MCF 10A (cell line): ENCODE measurements around the gene KLHL17. TPM values are rescaled to one million over a fixed set of nuclear protein-coding genes. Genes with fewer than 3 reads are reported as not detected.

Source experiments
- BruUV-seq: library from RNA; stranded (reverse); fragments of 400-500 nt; replicated peaks from 2 replicates; lab custom pipeline; 2021; lab: Mats Ljungman, UMichigan
- CTCF ChIA-PET: fragments of 300-600 bp; sonication (Branson Sonifier 250); formaldehyde crosslinking; extraction: SDS; loops from one replicate; lab custom pipeline; 2021; ENCODE audit warnings: antibody characterized with exemption, inconsistent platforms; lab: Yijun Ruan, JAX
- POLR2A ChIA-PET: fragments of 300-600, 350-650 bp; sonication (Branson Sonifier 250); formaldehyde crosslinking; extraction: SDS; loops from one replicate; lab custom pipeline; 2020; ENCODE audit warnings: antibody characterized with exemption, inconsistent platforms; lab: Yijun Ruan, JAX
- DNase-seq: peaks from one replicate; pipeline ENCODE4 v3.0.0-alpha.2; 2018; ENCODE audit not compliant: unreplicated experiment
- H3K27ac Mint-ChIP-seq: one replicate; pipeline ENCODE4 v1.8.0; 2022; ENCODE audit warnings: mild to moderate bottlenecking, low read depth, mixed read lengths; ENCODE audit not compliant: unreplicated experiment
- H3K27me3 Mint-ChIP-seq: one replicate; pipeline ENCODE4 v1.8.0; 2022; ENCODE audit warnings: mixed read lengths; ENCODE audit not compliant: insufficient read depth, unreplicated experiment
- H3K36me3 Mint-ChIP-seq: one replicate; pipeline ENCODE4 v1.8.0; 2022; ENCODE audit warnings: mild to moderate bottlenecking, moderate library complexity, mixed read lengths; ENCODE audit not compliant: insufficient read depth, unreplicated experiment
- H3K4me1 Mint-ChIP-seq: one replicate; pipeline ENCODE4 v1.8.0; 2022; ENCODE audit warnings: mixed read lengths; ENCODE audit not compliant: insufficient read depth, unreplicated experiment
- H3K4me3 Mint-ChIP-seq: one replicate; pipeline ENCODE4 v1.8.0; 2022; ENCODE audit warnings: mild to moderate bottlenecking, moderate library complexity, mixed read lengths; ENCODE audit not compliant: unreplicated experiment
- H3K9me3 Mint-ChIP-seq: one replicate; pipeline ENCODE4 v1.8.0; 2022; ENCODE audit warnings: mixed read lengths; ENCODE audit not compliant: unreplicated experiment
- intact Hi-C: fragments of 100-400 bp; cut with micrococcal nuclease; formaldehyde crosslinking; loops from 2 replicates; pipeline ENCODE4 v1.14.1; 2022
- total RNA-seq: library from RNA; stranded (reverse); gene quantifications from 2 replicates; pipeline ENCODE4 v1.2.3, GENCODE V29; 2022
- TF ChIP-seq, protein P1 (sequence below): fragments of 200-600 bp; IDR thresholded peaks from one replicate; pipeline ENCODE4 v1.8.0; 2022; ENCODE audit warnings: antibody characterized with exemption, mild to moderate bottlenecking; ENCODE audit not compliant: unreplicated experiment

The KLHL17 gene
- total RNA-seq, 1 experiment from 2014 or later: 15.1 TPM

DNA sequence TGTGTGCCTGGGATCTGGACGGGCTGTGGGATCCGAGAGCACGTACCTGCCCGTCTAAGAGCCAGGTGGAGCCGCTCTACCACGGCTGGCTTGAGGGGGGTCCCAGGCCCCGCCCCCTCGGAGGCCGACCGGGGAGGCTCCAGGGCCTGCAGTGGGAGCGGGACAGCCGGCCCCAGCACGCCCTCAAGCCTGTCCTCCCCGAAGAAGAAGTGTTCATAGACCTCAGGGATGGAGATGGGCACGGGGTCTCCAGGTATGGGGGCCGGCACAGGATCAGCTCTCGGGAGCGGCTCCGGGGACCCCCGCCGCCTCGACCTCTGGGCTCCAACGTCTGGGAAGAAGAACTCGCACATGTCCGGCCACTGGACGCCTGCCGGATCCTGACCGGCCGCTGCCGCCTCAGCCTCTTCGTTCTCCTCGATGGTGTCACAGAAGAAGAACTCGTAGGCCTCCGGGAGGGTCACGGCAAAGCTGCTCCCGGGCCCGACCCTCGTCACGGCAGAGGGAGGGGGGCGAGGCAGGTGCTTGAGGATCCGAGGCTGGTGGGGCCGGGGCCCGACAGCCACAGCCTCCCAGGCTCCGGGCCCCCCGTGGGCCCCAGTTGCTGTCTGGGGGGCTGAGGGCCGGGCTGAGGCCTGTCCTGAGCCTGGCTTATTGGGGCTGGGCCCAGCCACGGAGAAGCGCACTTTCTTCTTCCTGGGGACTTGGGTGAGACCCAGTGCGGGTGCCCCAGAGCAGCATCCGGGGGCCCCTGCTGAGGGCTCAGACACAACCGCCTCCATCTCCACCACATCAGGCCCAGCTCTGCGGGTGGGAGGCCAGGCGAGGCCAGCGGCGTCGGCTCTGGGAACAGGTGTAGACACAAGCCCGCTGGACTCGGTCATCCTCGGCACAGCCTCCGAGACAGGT is 18.7 kb downstream of the KLHL17 start:
- Mint-ChIP-seq H3K4me1 (peaks cover 6% of the 10 kb centered on the region), H3K4me3 (no peak overlapping the region), H3K27ac (no peak overlapping the region), H3K27me3 (peaks cover 18% of the 10 kb centered on the region), H3K9me3 (no peaks in the 10 kb centered on the region), H3K36me3 (peaks cover 6% of the 10 kb centered on the region)
- ChIA-PET CTCF (no interaction called here), POLR2A (interaction anchor here (0.6 to 1.0 kb wide), 2 partner anchors 11 to 237 kb away, joined by 3 read pairs; no protein-coding TSS in a partner anchor)
- intact Hi-C loops: no loop called here
- TF ChIP-seq, protein P1, sequence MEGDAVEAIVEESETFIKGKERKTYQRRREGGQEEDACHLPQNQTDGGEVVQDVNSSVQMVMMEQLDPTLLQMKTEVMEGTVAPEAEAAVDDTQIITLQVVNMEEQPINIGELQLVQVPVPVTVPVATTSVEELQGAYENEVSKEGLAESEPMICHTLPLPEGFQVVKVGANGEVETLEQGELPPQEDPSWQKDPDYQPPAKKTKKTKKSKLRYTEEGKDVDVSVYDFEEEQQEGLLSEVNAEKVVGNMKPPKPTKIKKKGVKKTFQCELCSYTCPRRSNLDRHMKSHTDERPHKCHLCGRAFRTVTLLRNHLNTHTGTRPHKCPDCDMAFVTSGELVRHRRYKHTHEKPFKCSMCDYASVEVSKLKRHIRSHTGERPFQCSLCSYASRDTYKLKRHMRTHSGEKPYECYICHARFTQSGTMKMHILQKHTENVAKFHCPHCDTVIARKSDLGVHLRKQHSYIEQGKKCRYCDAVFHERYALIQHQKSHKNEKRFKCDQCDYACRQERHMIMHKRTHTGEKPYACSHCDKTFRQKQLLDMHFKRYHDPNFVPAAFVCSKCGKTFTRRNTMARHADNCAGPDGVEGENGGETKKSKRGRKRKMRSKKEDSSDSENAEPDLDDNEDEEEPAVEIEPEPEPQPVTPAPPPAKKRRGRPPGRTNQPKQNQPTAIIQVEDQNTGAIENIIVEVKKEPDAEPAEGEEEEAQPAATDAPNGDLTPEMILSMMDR: no peak
- BruUV-seq: no TSS peak
- DNase-seq: no peak

DNA sequence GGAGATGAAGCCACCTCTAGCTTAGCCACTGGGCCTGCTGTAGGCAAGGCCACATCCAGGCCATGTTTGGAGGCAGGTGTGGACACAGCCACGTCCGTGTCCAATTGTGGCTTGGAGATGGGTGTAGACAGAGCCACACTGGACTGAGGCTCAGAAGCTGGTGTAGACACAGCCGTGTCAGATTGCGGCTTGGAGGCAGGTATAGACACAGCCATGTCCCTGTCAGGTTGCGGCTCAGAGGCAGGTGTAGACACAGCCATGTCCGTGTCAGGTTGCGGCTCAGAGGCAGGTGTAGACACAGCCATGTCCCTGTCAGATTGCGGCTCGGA is 19.3 kb downstream of the KLHL17 start:
- ChIA-PET POLR2A (interaction anchor here (0.6 to 2.0 kb wide), 4 partner anchors 12 to 236 kb away, joined by 3 to 6 read pairs (median 3); no protein-coding TSS in a partner anchor), CTCF (interaction anchor here (1.5 to 6.6 kb wide), 2 partner anchors 34 to 84 kb away, joined by 5 to 117 read pairs; partner anchors contain the start of gene ISG15)
- DNase-seq: no peak
- Mint-ChIP-seq H3K27ac (no peak overlapping the region), H3K4me3 (no peak overlapping the region), H3K9me3 (no peaks in the 10 kb centered on the region), H3K4me1 (peaks cover 6% of the 10 kb centered on the region), H3K27me3 (peaks cover 18% of the 10 kb centered on the region), H3K36me3 (peaks cover 6% of the 10 kb centered on the region)
- intact Hi-C loops: loop anchor here (10.0 kb wide), 1 partner anchor 315 kb away; no protein-coding TSS in a partner anchor
- TF ChIP-seq, protein P1: no peak
- BruUV-seq: no TSS peak

DNA sequence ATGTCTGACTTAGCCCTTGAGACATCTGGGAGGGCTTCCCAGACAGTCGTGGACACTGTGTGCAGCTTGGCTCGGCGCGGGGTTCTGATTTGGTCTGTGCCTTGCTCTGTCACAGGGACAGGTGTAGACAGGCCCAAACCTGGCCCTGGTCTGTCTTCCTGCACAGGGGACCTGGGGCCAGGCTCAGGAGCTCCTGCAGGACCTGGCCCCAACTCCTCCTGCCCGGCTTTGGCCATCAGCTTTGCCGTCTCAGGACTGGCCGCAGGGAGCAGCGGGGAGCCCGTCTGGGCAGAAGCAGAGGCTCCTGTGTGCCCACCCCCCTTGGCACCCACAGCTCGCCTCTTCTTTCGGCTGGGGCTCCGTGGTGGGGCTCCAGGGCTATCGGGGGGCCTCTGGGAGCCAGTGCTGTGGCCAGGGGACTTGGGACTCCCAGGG is 19.8 kb downstream of the KLHL17 start:
- Mint-ChIP-seq H3K9me3 (no peaks in the 10 kb centered on the region), H3K27ac (no peak overlapping the region), H3K4me3 (no peak overlapping the region), H3K36me3 (peaks cover 6% of the 10 kb centered on the region), H3K4me1 (peaks cover 6% of the 10 kb centered on the region), H3K27me3 (peaks cover 18% of the 10 kb centered on the region)
- no peak for DNase-seq
- CTCF ChIA-PET: interaction anchor here (0.7 to 6.6 kb wide), 3 partner anchors 33 to 83 kb away, joined by 3 to 117 read pairs (median 5); partner anchors contain the start of gene ISG15
- BruUV-seq: no TSS peak
- intact Hi-C loops: loop anchor here (10.0 kb wide), 1 partner anchor 315 kb away; no protein-coding TSS in a partner anchor
- POLR2A ChIA-PET: interaction anchor here (0.8 to 2.0 kb wide), 3 partner anchors 12 to 39 kb away, joined by 3 to 6 read pairs (median 3); no protein-coding TSS in a partner anchor
- TF ChIP-seq, protein P1: no peak
